ENCODE measurements around the gene ITGA3.

- TF ChIP-seq SPI1 (IDR thresholded peaks at IDR 0.05; ENCODE audit: low read depth, low read length) (peak; percentile 77), POLR2AphosphoS5 (IDR thresholded peaks at IDR 0.05; ENCODE audit: low read depth, low read length) (no peak), POLR2A (IDR thresholded peaks at IDR 0.05; ENCODE audit: low read depth, low read length) (no peak)
These were observed 39.1 kb downstream of the ITGA3 start, which contains the start of gene PDK2 for GRCh38 chr17:50094753-50095619.

Measured in GM12891 (cell line).